Skeletal muscle satellite cell (primary cell): ENCODE results near the gene B3GNT2.
"Not testable (repeated sequence)": the region's sequence is repeated elsewhere in the genome, so short reads cannot be mapped to it uniquely, and the experiment has no call there.

Source experiments
- H3K27me3 ChIP-seq: 2 replicates; pipeline ENCODE4 v1.7.0; 2013; ENCODE audit warnings: low read length; ENCODE audit not compliant: control insufficient read depth, insufficient read depth
- H3K36me3 ChIP-seq: 2 replicates; pipeline ENCODE4 v1.7.0; 2013; ENCODE audit warnings: mild to moderate bottlenecking, control low read depth, low read length; ENCODE audit not compliant: insufficient read depth
- H3K4me1 ChIP-seq: 2 replicates; pipeline ENCODE4 v1.7.0; 2013; ENCODE audit warnings: low read length; ENCODE audit not compliant: control insufficient read depth, insufficient read depth
- H3K4me2 ChIP-seq: 2 replicates; pipeline ENCODE4 v1.7.0; 2013; ENCODE audit warnings: mild to moderate bottlenecking, low read length
- H3K4me3 ChIP-seq: 2 replicates; pipeline ENCODE4 v1.7.0; 2013; ENCODE audit warnings: low read length
- H3K9ac ChIP-seq: 2 replicates; pipeline ENCODE4 v1.7.0; 2013; ENCODE audit warnings: mild to moderate bottlenecking, low read depth, low read length, moderate library complexity
- H3K9me3 ChIP-seq: replicated peaks from 2 replicates; pipeline ENCODE4 v1.7.0; 2013; ENCODE audit warnings: mild to moderate bottlenecking, control low read depth, low read length

The B3GNT2 gene

GRCh38 chr2:62250239-62250638, 54.3 kb downstream of the B3GNT2 start:
- Histone ChIP-seq H3K27me3 (no peaks in the 10 kb centered on the region), H3K9me3 (no peaks in the 10 kb centered on the region), H3K4me2 (no peak overlapping the region), H3K4me3 (no peak overlapping the region), H3K36me3 (no peaks in the 10 kb centered on the region), H3K9ac (no peak overlapping the region), H3K4me1 (no peaks in the 10 kb centered on the region)

DNA sequence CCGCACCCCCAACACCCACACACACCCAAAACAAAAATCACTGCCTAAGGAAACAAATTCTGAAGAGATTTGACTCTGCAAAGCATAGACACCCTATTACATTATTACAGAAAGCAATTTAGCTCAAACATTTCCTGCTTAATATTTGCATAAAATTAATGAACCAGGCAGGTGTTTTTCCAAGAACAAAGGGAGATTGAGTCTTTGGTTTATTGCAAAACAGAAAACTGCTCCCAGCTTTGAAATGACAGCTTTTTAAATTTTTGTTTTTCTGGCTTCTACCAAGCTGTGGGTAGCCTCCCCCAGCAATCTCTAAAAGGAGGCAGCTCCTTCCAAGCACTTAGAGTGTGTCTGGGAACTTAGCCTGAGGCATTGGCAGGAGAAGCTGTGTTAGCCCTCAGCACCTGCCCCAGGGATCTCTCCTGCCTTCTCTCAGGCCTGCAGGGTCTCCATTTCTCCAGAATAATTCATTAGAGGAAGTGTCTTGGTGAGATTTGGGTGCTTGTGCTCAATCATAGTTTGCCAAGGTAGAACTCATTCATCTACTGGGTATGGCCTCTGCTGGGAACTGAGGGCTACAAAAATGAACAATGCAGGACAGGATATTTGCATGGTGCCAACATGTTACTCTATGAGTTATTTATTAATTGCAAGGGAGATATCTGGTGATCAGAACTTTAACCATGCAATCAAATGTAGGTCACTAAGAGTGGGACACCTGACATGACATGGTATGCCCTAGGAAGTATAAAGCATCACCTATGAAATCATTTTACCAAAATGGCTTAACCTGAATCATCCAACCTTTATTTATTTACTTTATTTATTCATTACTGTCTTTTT, 58.7 kb downstream of the B3GNT2 start:
- H3K9me3 ChIP-seq, result no peaks in the 10 kb centered on the region
- H3K36me3 ChIP-seq, result no peaks in the 10 kb centered on the region
- no peaks in the 10 kb centered on the region for H3K4me1 ChIP-seq
- no peak overlapping the region for H3K9ac ChIP-seq
- H3K27me3 ChIP-seq, result no peaks in the 10 kb centered on the region
- H3K4me2 ChIP-seq, result no peak overlapping the region
- H3K4me3 ChIP-seq, result no peak overlapping the region

DNA sequence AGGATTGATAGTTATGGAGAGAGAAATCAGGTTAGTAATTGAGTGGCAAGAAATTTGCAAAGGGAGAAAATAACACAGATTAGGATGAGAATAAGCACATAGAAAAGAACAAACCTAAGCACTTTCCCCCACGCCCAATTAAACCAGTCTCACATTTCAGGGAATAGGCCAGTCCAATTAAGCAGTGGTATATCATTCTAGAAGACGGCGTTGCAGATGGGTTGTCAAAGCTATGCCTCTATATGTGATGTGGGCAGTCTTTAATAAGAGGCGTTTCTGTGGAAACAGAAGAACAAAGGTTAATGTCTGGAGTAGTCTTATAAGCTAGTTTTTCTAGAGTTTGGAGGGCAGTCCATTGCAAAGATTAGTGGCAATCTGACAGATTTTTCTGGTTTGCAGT, 61.6 kb downstream of the B3GNT2 start:
- H3K4me1 ChIP-seq, result no peaks in the 10 kb centered on the region
- H3K9me3 ChIP-seq, result no peaks in the 10 kb centered on the region
- no peaks in the 10 kb centered on the region for H3K36me3 ChIP-seq
- H3K4me2 ChIP-seq, result no peak overlapping the region
- no peak overlapping the region for H3K4me3 ChIP-seq
- no peak overlapping the region for H3K9ac ChIP-seq
- H3K27me3 ChIP-seq, result no peaks in the 10 kb centered on the region

GRCh38 chr2:62263076-62263715, 67.3 kb downstream of the B3GNT2 start:
- no peaks in the 10 kb centered on the region for H3K9me3 ChIP-seq
- H3K9ac ChIP-seq, result no peak overlapping the region
- H3K4me2 ChIP-seq, result no peak overlapping the region
- H3K27me3 ChIP-seq, result no peaks in the 10 kb centered on the region
- H3K4me3 ChIP-seq, result no peak overlapping the region
- no peaks in the 10 kb centered on the region for H3K36me3 ChIP-seq
- peaks cover 9% of the 10 kb centered on the region for H3K4me1 ChIP-seq

DNA sequence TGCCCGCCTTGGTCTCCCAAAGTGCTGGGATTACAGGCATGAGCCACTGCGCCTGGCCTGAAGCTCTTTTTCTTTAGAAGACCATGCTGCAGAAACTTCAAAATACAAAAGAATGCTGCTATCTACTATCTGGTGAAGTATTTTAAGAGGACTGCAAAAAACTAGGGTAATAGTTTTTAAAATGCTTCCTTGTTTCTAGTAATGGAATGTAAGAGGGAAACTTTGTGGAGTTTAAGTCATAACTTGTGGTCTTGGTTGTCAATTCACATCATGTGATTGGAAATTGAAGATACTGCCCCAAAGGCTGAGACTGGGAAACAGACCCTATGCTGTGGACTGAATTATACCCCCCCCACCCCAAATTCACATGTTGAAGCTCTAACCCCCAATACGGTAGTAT, 68.3 kb downstream of the B3GNT2 start:
- no peaks in the 10 kb centered on the region for H3K36me3 ChIP-seq
- H3K27me3 ChIP-seq, result no peaks in the 10 kb centered on the region
- no peak overlapping the region for H3K4me3 ChIP-seq
- no peak overlapping the region for H3K4me2 ChIP-seq
- peaks cover 9% of the 10 kb centered on the region for H3K4me1 ChIP-seq
- H3K9ac ChIP-seq, result no peak overlapping the region
- no peaks in the 10 kb centered on the region for H3K9me3 ChIP-seq

DNA sequence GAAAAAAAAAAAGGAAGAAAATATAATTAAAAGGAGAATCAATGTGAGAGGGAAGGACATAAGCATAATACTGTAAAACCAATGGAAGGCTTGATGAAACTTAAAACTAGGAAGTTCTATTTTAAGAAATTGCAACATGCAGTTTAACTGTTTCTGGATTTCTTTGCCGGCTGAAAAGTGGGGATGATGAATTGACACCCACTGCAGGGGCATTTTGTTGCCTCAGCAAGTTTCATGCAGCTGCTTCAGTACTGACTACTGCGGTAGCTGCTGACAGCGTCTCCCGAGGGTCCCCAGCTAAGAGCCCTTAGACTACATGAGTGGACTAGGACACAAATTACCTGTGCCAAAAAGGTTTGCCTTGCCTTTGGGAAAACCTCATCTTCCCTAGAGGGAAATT, 69.2 kb downstream of the B3GNT2 start:
- Histone ChIP-seq H3K36me3 (no peaks in the 10 kb centered on the region), H3K9ac (no peak overlapping the region), H3K4me3 (no peak overlapping the region), H3K4me2 (no peak overlapping the region), H3K27me3 (no peaks in the 10 kb centered on the region), H3K4me1 (peaks cover 9% of the 10 kb centered on the region), H3K9me3 (no peaks in the 10 kb centered on the region)

DNA sequence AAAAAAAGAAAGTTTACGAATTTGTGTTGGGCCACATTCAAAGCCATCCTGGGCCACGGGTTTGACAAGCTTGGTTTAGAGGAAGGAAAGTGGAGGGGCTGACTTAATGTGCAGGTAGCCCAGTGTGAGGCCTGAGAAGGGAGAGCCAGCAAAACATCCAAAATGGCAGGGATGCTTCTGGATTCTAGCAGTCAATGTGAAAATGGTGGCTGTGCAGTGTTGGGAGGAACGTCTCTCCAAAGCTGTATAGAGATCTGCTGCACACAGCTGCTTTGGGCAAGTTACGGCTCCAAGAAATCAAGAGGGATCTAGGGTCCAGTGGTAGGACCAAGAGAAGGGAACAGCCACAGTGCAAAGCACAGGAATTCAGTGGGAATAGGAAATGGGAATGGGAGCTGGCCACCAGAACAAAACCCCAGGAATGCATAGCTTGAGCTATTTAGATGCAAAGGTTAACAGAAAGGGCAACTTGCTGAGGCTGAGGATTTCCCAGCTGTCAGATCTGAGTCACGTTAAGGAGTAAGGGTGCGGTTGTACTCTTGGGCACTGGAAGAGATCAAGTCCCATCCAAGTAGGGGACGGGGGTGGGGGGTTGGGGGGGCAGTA, 70.6 kb downstream of the B3GNT2 start:
- no peaks in the 10 kb centered on the region for H3K27me3 ChIP-seq

DNA sequence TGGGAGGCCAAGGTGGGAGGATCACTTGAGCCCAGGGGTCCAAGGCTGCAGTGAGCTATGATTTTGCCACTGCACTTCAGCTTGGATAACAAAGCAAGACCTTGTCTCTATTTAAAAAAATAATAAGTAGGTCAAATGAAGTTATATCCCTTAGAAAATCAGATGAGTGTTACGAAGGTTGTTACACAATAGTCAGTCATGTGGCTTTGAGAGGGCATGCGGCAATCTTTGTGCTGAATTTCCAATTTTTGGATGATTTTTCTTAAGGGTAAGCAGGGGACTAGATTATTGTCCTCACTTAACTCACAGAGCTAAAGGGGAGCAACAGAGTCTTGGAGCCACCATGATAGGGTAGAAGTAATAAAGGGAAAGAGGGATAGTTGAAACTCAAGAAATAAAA, 71.8 kb downstream of the B3GNT2 start:
- Histone ChIP-seq H3K27me3 (no peaks in the 10 kb centered on the region), H3K4me1 (peaks cover 9% of the 10 kb centered on the region), H3K4me2 (no peak overlapping the region), H3K9ac (no peak overlapping the region), H3K36me3 (no peaks in the 10 kb centered on the region), H3K9me3 (no peaks in the 10 kb centered on the region), H3K4me3 (no peak overlapping the region)

More for the DNA sequence above, 70.6 kb downstream of the B3GNT2 start:
- peaks cover 9% of the 10 kb centered on the region for H3K4me1 ChIP-seq
- H3K9me3 ChIP-seq, result no peaks in the 10 kb centered on the region
- no peak overlapping the region for H3K4me3 ChIP-seq
- H3K36me3 ChIP-seq, result no peaks in the 10 kb centered on the region
- H3K4me2 ChIP-seq, result peak overlapping the region; percentile 38
- H3K9ac ChIP-seq, result no peak overlapping the region

- H3K9ac ChIP-seq, H3K9me3 ChIP-seq, H3K36me3 ChIP-seq, H3K4me3 ChIP-seq, H3K27me3 ChIP-seq, H3K4me1 ChIP-seq, H3K4me2 ChIP-seq: not testable (repeated sequence)
Measured at GRCh38 chr2:62268681-62269188, 72.8 kb downstream of the B3GNT2 start.

DNA sequence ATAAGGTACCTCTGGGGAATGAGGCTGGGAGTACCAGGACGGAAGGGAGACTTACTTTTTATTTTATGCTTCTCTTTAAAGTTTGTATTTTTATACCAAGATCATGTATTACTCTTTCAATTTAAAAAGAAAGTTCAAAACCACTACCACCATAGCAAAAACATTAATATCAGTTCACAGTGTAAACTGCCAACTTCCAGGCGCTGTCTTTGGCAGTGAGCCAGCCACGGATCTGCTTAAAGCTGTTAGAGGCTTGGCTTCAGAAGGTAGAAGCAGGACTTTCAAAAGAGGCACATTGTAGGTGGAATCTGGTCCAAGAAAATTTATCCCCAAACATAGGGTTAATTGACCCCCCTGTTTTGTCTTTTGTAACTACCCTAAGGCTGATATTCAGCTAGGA, 74.8 kb downstream of the B3GNT2 start:
- Histone ChIP-seq H3K4me2 (no peak overlapping the region), H3K4me3 (no peak overlapping the region), H3K9ac (no peak overlapping the region), H3K4me1 (peaks cover 4% of the 10 kb centered on the region), H3K36me3 (no peaks in the 10 kb centered on the region), H3K27me3 (no peaks in the 10 kb centered on the region), H3K9me3 (no peaks in the 10 kb centered on the region)
